Muscle of back (tissue), 11 donors: Measurements from ENCODE around the gene NLRP9. TPM values are rescaled to one million over a fixed set of nuclear protein-coding genes. Genes with fewer than 3 reads are reported as not detected.

Source experiments
- DNase-seq, 3 donors: peaks; one replicate each; pipeline versions ENCODE4 v3.0.0 to v3.0.0-alpha.2; 2013
- polyA plus RNA-seq, 10 donors: library from polyadenylated mRNA; unstranded; fragments of 120-200 nt; gene quantifications; one replicate each; pipeline ENCODE4 v1.2.1, GENCODE V29; 2013; ENCODE audit not compliant: insufficient read length in 10 of 10

The NLRP9 gene
- polyA plus RNA-seq, 10 donors = 0.07 to 0.08 TPM; not detected in 8

GRCh38 chr19:55688422-55689218 lies 49.6 kb downstream of the NLRP9 start:
- DNase-seq = peak; percentile 48 to 83 (median 63)

GRCh38 chr19:55687281-55688201 lies 50.7 kb downstream of the NLRP9 start:
- no peak for DNase-seq

DNA sequence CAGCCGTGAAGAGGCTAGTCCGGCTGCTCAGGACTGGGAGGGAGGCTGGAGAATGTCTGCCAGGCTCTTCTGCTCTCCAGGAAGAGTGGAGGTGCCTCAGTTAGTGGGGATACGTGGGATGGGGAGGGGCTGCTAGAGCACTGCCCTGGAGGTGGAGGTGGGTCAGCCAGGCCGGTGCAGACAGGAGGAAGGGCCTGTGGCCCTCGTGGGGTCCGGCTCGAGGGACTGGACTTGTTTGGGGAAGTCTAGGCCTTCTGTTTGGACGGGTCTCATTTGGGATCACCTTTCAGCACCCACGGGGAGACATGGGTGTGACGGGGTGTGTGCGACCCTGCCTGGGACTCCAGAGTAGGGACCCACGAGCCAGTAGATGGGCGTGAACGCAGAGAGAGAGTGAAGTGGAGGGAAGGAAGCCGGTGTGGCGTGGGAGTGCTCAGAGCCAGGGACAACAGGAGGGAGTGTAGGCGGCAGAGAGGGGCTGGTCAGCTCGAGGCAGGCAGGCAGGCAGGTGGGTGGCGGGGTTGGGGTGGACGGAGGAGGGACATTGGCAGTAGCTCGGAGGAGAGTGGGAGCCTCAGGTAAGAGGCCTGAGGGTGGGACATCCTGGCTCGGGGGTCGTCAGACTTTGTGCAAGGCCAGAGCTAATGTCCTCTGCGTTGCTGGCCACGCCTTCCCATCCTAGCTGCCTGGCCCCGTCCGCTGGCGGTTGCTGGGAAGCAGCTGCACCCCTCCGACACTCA lies 51.7 kb downstream of the NLRP9 start:
- DNase-seq = no peak

DNA sequence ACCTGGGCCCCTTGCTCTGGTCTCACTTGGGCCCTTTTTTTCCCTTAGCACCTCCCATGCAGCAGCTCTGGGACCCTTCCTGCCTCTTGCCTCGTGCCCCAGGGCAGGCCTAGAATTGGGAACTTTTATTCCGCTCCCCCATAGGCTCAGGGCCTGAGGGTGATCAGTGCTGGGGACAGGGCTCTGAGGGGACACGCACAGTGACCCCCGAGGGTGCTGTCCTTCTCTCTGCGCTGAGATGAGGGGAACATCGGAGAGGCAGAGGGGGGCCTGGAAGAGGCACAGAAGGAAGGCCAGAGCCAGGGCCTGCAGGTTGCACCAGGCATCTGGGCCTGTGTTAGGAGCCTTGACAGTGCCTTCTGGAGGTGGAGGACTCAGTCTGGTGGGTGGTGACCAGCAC lies 52.4 kb downstream of the NLRP9 start:
- no peak for DNase-seq

- DNase-seq = no peak
Measured at GRCh38 chr19:55684946-55685681, 53.1 kb downstream of the NLRP9 start.

- no peak for DNase-seq
Measured at GRCh38 chr19:55683449-55684261, 54.5 kb downstream of the NLRP9 start.

DNA sequence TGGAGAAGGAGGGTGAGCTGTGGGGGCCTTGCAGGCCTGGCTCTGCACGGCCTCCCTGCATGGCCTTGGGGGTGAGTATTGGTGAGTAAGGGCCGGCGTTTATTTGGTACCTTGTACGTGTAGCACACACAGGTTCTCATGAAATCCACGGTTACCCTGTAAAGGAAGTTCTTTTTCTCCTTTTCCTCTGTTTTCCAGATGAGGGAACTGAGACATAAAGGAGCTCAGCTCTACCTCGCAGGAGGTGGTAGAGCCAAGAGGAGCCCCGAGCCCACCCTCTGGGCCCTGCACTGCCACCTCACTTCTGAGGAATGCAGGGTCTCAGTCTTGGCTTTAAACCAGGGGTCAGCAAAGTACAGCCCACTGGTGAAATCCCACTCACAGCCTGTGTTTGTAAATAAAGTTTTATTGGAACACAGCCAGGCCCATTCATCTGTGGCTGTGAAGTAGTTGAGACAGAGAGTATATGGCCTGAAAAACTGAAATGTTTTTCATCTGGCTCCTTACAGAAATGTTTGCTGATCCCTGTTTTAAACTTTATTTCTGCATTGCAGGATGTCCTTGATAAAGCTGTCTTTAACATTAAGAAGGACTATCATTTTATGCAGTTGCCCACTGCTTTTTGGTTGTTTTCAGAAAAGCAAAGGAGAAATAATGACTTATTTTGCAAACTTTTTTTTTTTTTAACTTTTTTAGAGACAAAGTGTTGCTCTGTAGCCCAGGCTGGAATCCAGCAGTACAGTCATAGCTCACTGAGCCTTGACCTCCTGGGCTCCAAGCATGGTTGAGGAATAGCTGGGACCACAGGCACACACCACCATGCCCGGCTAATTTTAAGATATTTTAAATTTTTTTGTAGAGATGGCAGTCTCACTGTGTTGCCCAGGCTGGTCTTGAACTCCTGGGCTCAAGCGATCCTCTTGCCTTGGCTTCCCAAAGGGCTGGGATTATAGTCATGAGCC lies 56.8 kb downstream of the NLRP9 start:
- DNase-seq = no peak

DNA sequence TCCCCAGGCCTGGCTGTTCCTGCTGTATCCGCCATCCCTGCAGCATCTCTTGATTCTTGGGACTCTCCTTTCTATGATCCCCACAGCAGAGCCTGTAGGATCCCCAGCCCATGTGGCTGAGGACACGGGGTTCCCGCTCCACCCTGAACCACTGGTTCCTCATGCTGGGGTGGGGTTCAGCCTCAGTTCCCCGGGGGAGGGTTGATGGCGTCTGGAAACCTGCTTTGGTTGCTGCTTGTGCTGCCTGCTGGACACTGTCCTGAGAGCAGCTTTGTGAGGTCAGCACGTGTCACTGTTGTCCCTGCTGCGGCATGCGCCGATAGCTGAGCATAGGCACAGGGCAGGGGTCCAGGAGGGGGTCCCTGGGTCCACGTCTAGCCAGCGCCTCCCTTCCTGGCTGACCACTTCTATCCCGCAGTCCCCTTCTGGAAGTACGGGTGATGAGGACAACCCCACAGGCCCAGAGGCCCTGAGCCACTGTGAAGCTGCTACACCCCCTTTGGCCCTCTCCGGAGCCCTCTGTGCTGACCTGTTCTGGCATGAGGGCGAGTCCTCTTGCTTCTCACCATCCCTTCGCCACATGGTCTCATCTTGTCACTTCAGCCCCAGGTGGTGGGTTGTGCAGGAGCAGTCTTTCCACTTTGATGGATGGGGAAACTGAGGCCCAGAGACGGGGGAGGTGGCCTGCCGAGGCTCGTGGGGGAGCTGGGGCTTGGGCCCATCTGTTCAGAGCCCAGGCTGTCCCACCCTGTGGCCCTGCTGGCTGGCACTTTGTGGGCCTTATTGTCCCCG lies 57.7 kb downstream of the NLRP9 start:
- DNase-seq = no peak

- DNase-seq = no peak
Measured at GRCh38 chr19:55679343-55680257, 58.6 kb downstream of the NLRP9 start.

DNA sequence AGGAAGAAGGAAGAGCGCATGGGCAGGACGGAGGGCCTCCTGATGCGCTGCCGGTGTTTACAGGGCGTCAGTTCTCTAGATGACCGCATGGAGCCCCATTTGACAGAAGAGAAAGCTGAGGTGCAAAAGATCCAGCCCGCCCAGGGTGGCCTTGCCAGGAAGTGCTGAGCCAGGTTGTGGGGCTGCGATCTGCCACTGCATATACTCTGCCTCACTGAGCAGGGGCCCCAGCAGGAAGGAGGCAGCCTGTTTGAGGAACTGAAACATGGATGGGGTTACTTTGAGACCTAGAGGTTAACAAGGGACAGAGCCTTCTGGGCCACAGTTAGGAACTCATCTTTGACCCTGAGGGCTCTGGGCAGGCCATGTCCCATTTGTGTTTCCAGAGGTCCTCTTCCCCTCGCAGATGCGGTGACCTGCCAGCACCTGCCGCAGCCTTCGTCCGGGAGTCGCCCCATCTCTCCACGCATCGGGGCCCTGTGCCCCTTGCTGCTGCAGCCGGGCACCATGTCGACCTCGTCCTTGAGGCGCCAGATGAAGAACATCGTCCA lies 60.0 kb downstream of the NLRP9 start:
- DNase-seq = peak in 2 of 3 donors; percentile 26 to 49

DNA sequence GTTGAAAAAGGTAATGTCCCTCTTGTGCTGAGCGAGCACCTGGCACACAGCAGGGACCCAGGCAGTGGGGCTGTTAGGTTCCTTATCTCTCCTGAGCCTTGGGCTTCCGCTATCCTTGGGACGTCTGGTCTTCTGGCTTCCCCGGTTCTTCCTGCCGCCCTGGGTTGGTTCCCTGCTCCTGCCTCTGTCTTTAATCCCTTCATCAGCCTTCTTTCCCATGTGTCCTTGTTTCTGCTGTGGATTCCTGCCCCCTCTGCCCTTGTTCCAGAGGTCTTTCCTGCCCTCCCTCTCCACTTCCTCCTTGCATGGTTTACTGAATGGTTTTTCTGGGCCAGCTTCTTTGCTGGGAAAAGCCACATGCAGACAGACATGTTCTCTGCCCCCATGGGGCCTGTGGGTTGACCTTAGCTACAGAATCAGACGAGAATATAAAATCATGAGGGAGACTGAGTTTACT lies 60.6 kb downstream of the NLRP9 start:
- DNase-seq = no peak

DNA sequence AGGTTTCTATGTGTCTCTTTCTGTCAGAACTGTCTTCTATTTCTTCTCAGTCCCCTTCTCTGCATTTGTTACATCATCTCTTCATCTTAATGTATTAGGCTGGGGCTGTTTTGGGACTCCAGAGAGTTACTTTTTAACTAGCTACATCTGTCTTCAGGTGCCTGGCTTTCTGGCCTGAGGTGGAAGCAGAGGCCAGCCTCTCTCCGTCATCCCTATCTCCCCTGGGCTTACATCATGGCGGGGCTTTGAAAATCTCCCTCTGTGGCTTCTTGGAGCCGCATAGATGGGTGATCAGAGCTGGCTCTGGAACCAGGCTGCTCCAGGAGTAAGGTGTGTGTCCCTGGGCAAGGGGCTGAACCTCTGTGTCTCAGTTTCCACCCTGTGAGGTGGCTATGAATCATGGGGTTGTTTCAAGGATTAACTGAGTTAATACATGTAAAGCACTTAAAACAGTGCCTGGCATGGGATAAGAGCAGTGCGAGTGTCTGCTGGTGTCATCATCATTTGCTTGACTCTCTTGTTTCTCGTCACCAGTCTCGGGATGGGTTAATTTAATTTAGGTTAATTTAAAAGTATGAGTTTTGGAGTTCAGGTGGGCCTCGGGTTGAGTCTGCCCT lies 61.2 kb downstream of the NLRP9 start:
- no peak for DNase-seq

DNA sequence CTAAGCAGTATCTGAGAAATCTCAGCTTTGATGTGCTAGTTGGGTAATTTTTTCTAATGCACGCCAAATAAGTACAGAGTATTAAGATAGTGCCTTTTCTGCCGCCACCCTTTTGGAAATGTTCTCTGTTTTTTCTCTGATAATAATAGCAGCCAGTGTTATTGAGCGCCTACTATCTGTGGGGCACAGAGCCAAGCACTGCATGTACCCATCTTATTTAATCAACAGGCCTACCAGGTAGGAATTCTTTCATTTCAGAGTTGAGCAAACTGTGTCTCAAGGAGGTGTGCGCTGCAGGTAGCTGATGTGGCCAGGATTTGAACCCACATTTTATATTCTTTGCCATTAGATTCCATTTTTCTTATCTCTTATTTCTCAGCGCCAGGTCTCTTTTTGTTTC lies 61.8 kb downstream of the NLRP9 start:
- DNase-seq = no peak

DNA sequence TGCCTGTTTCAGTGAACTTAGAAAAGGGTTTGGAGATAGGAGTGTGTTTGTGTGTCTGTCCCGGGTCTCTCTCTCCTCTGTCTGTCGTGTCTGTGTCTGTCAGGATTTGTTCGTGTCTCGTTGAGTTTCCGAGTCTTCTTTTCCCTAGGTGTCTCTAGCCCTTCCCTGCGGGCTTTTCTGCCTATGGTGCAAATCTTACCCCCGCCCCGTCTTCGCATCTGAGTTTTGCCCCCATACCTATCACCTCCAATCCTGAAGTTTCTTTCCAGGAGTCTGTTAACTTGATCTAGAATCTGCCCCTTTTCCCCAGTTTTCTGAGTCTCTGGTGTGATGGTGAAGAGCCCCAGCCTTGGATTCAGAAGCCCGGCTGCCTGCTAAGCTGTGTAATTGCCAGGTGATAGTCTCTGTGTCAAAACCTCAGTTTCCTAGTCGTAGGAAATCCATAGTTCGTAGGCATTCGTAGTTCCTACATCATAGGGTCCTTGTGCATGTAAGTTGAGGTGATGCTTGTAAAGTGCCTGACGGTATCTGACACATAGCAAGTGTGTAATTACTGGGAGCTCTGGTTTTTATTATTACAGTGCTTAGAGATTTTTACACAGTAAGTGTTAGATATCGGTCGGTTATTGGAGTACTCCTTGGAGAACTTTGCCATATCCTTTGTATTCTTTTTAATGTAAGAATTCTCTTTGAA lies 62.4 kb downstream of the NLRP9 start:
- DNase-seq = no peak

- DNase-seq = peak; percentile 94 to 97 (median 96)
Measured at GRCh38 chr19:55674841-55675660, 63.2 kb downstream of the NLRP9 start, which contains the start of gene EPN1. Gene EPN1 (plus strand): TSS chr19:55675226. CDS start chr19:55678628, 3,402 bp downstream.
